Keratinocyte (primary cell): ENCODE measurements around the gene DCUN1D2. TPM values are rescaled to one million over a fixed set of nuclear protein-coding genes. Genes with fewer than 3 reads are reported as not detected.

Source experiments
- DNase-seq: peaks from one replicate; pipeline ENCODE4 v3.0.0-alpha.2; 2011; ENCODE audit warnings: low read depth, missing footprints, low spot score
- FAIRE-seq: peaks from 2 replicates; lab custom pipeline; 2011; peaks lifted over from hg19 to GRCh38; lab: Jason Lieb, UNC
- H2AFZ ChIP-seq: 2 replicates; pipeline ENCODE4 v1.6.0; 2012; ENCODE audit warnings: low read length, control low read depth, inconsistent platforms; ENCODE audit not compliant: control insufficient read depth
- H3K27ac ChIP-seq: 2 replicates; pipeline ENCODE4 v1.5.1; 2011; ENCODE audit warnings: low read length; ENCODE audit not compliant: control insufficient read depth, insufficient read depth
- H3K27me3 ChIP-seq: 3 replicates; pipeline ENCODE4 v1.6.0; 2011; ENCODE audit warnings: low read length; ENCODE audit not compliant: control insufficient read depth, insufficient read depth; ENCODE audit errors: extremely low read depth
- H3K36me3 ChIP-seq, 2 experiments: 2 replicates in 1 of 2; 3 replicates in 1 of 2; pipeline ENCODE4 v1.5.1; 2011; ENCODE audit warnings: low read length in 2 of 2, mild to moderate bottlenecking in 1 of 2; ENCODE audit not compliant: control insufficient read depth in 2 of 2, insufficient read depth in 2 of 2; ENCODE audit errors: extremely low read depth in 1 of 2
- H3K4me1 ChIP-seq: 3 replicates; pipeline ENCODE4 v1.5.1; 2011; ENCODE audit warnings: low read length; ENCODE audit not compliant: control insufficient read depth, insufficient read depth; ENCODE audit errors: extremely low read depth
- H3K4me2 ChIP-seq: 3 replicates; pipeline ENCODE4 v1.6.0; 2011; ENCODE audit warnings: low read depth, low read length; ENCODE audit not compliant: control insufficient read depth, insufficient read depth; ENCODE audit errors: extremely low read depth
- H3K4me3 ChIP-seq, 3 experiments: fragments of 200-600 bp in 1 of 3; sonication (generic) in 1 of 3; 2 replicates in 2 of 3; 3 replicates in 1 of 3; pipeline ENCODE4 v1.5.1; 2011 to 2016; ENCODE audit warnings: low read length in 3 of 3, mild to moderate bottlenecking in 3 of 3, control low read depth in 2 of 3, inconsistent platforms in 1 of 3, low read depth in 1 of 3, mixed read lengths in 1 of 3, mixed run types in 1 of 3, moderate library complexity in 1 of 3; ENCODE audit not compliant: control insufficient read depth in 2 of 3, insufficient read depth in 2 of 3; ENCODE audit errors: extremely low read depth in 1 of 3
- H3K79me2 ChIP-seq: 2 replicates; pipeline ENCODE4 v1.6.0; 2012; ENCODE audit warnings: low read length; ENCODE audit not compliant: control insufficient read depth, insufficient read depth
- H3K9ac ChIP-seq: 3 replicates; pipeline ENCODE4 v1.6.0; 2011; ENCODE audit warnings: low read length; ENCODE audit not compliant: control insufficient read depth, insufficient read depth; ENCODE audit errors: extremely low read depth
- H3K9me1 ChIP-seq: 3 replicates; pipeline ENCODE4 v1.6.0; 2011; ENCODE audit warnings: low read length; ENCODE audit not compliant: control insufficient read depth, insufficient read depth; ENCODE audit errors: extremely low read depth
- H3K9me3 ChIP-seq: 2 replicates; pipeline ENCODE4 v1.5.1; 2012; ENCODE audit warnings: low read depth, low read length; ENCODE audit not compliant: control insufficient read depth
- H4K20me1 ChIP-seq: 3 replicates; pipeline ENCODE4 v1.6.0; 2011; ENCODE audit warnings: low read length; ENCODE audit not compliant: control insufficient read depth, insufficient read depth; ENCODE audit errors: extremely low read depth
- CTCF ChIP-seq, 3 experiments: IDR thresholded peaks in 1 of 3; conservative IDR thresholded peaks in 1 of 3; optimal IDR thresholded peaks in 1 of 3; 2 replicates in 2 of 3; 3 replicates in 1 of 3; pipeline versions ENCODE3 to v1.5.1; 2011; ENCODE audit warnings: low read length in 3 of 3, mild to moderate bottlenecking in 3 of 3, moderate library complexity in 2 of 3, control low read depth in 1 of 3, inconsistent platforms in 1 of 3; ENCODE audit not compliant: insufficient read depth in 2 of 3; ENCODE audit errors: extremely low read depth in 1 of 3
- EZH2 ChIP-seq: IDR thresholded peaks from one replicate; pipeline ENCODE4 v1.6.1; 2012; ENCODE audit warnings: inconsistent platforms, mild to moderate bottlenecking, low read length, moderate library complexity
- dilution Hi-C: fragments of 300-500 bp; cut with MboI; formaldehyde crosslinking; loops from one replicate; pipeline ENCODE4 v1.7.0; 2020; ENCODE audit warnings: low sequenced_read_pairs; ENCODE audit not compliant: extremely low pct_ligation_motif_present
- polyA plus RNA-seq, 5 experiments: library from polyadenylated mRNA; depleted of rRNA in 3 of 5; stranded (reverse) in 3 of 5; stranded (forward) in 1 of 5; unstranded in 1 of 5; fragments of >200 nt; gene quantifications; 1 replicate in 1 of 5; 2 replicates in 3 of 5; 3 replicates in 1 of 5; pipeline versions ENCODE4 v1.2.1 to v1.2.3, GENCODE V29; 2011 to 2012; ENCODE audit warnings: missing spikeins in 2 of 5, low read depth in 1 of 5, low replicate concordance in 1 of 5

Gene DCUN1D2
- polyA plus RNA-seq, 1 donor (not counting 4 experiments of a cell fraction or from before 2014, with no cell fraction given) = 9.1 TPM

- Histone ChIP-seq H3K79me2 (peaks cover 50% of the 10 kb centered on the region), H3K27ac (no peak overlapping the region), H3K27me3 (no peaks in the 10 kb centered on the region), H3K9me1 (no peaks in the 10 kb centered on the region), H3K9me3 (no peaks in the 10 kb centered on the region), H3K36me3 (peaks cover 7 to 8% of the 10 kb centered on the region in 2 experiments), H4K20me1 (no peaks in the 10 kb centered on the region), H2AFZ (no peak overlapping the region), H3K4me3 (no peak overlapping the region), H3K9ac (no peak overlapping the region), H3K4me1 (no peaks in the 10 kb centered on the region), H3K4me2 (no peak overlapping the region)
- dilution Hi-C loops = no loop called here
- no peak for FAIRE-seq
- DNase-seq = no peak
- TF ChIP-seq EZH2 = no peak
- TF ChIP-seq CTCF (optimal IDR thresholded peaks at IDR 0.05 in 1 of 3, IDR thresholded peaks at IDR 0.05 in 1 of 3, conservative IDR thresholded peaks at IDR 0.05 in 1 of 3; ENCODE audit: extremely low read depth in 1 of 3, insufficient read depth in 2 of 3, low read length in 3 of 3) = no peak
These were observed 7.4 kb downstream of the DCUN1D2 start for GRCh38 chr13:113483081-113483480.

DNA sequence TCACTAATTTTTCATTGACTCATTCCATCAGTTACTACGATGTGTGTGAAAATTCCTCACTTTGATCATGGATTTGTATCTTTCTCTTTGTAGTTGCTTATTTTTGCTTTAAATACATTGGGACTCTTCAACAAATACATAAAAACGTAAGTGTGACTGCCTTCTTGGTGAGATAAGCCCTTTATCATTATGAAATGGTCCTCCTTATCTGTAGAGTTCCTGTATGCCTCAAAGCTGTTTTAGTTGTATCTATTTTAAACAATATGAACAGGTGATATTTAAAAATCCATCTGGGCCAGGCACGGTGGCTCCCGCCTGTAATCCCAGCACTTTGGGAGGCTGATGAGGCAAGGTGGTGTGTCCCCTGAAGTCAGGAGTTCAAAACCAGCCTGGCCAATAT is 11.3 kb downstream of the DCUN1D2 start:
- no peak overlapping the region for H3K4me3 ChIP-seq
- H3K9ac ChIP-seq = no peak overlapping the region
- H3K9me1 ChIP-seq = no peaks in the 10 kb centered on the region
- no peak overlapping the region for H2AFZ ChIP-seq
- FAIRE-seq (no peak), DNase-seq (no peak)
- peaks cover 15% of the 10 kb centered on the region for H3K79me2 ChIP-seq
- dilution Hi-C loops = no loop called here
- no peaks in the 10 kb centered on the region for H3K9me3 ChIP-seq
- H3K27ac ChIP-seq = no peak overlapping the region
- H4K20me1 ChIP-seq = no peaks in the 10 kb centered on the region
- H3K4me2 ChIP-seq = no peak overlapping the region
- TF ChIP-seq CTCF (optimal IDR thresholded peaks at IDR 0.05 in 1 of 3, IDR thresholded peaks at IDR 0.05 in 1 of 3, conservative IDR thresholded peaks at IDR 0.05 in 1 of 3; ENCODE audit: extremely low read depth in 1 of 3, insufficient read depth in 2 of 3, low read length in 3 of 3) (no peak), EZH2 (no peak)
- H3K36me3 ChIP-seq = peaks cover 16 to 18% of the 10 kb centered on the region in 2 experiments
- H3K4me1 ChIP-seq = no peaks in the 10 kb centered on the region
- no peaks in the 10 kb centered on the region for H3K27me3 ChIP-seq
